Prostate gland (tissue), 2 donors: ENCODE results near the gene MYBL2.

ENCODE experiments used
- CTCF ChIP-seq, 4 experiments: fragments of 200-600 bp in 2 of 4; fragments of 450-650 bp in 2 of 4; sonication (generic) in 2 of 4; IDR thresholded peaks; 1 replicate in 3 of 4; 2 replicates in 1 of 4; pipeline ENCODE4 v1.5.1; 2016 to 2019; ENCODE audit warnings: antibody characterized with exemption in 4 of 4, mild to moderate bottlenecking in 2 of 4, moderate library complexity in 2 of 4
- POLR2AphosphoS5 ChIP-seq: sonication (generic); formaldehyde crosslinking; IDR thresholded peaks from one replicate; pipeline ENCODE4 v1.6.1; 2017; ENCODE audit warnings: antibody characterized with exemption

GRCh38 chr20:43721097-43721428 lies 54.1 kb downstream of the MYBL2 start:
- TF ChIP-seq CTCF (IDR thresholded peaks at IDR 0.05), result no peak
- no peak for TF ChIP-seq POLR2AphosphoS5
